Measurements from ENCODE around the gene KPNB1.

Gene KPNB1

DNA sequence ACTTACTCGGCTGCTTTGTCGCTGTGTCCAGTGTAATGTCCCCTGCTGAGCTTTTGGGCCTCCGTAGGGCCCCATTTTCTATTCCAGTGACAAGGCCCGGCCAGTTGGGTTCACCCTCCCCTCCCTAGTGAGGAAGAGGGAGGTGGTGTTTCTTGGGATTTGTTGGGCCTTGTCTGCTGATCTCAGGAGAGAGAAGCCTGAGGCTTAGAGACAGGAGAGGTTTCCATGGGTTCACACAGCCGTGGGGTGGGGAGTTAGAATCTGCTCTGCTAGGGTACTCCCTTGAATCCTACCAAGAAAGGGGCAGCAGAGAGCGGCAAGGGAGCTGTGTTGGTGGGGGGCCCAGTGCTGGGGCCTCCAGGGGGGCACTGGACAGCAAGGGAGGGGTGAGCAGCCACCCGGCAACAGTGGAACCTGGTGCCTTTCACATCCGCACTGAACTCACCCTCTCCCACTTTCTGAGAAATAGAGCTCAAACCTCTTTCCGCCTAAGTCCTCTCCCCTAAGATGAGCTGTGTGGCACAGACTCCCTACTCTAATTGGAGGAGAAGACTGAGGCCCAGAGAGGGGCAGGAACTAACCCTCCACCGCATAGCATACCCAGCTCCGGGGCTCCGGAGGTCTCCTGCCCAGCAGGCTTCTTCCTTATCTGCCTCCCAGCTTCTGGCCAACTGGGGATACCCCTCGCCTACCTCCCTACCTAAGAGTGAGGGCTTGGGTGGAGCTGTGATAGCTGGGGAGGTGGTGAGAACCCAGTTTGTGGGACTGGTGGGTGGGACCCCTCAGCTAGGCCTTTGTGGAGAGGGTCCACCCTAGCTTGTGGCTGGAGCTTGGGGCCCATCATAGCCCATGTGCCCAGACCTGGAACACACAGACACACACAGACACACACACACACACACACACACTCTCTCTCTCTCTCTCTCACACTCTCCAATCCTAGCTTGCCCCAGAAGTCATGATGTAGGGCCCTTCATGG is 51.0 kb downstream of the KPNB1 start:
- TF ChIP-seq POLR2AphosphoS5 (IDR thresholded peaks at IDR 0.05; ENCODE audit: low read depth) (no peak), SPI1 (IDR thresholded peaks at IDR 0.05; ENCODE audit: borderline replicate concordance, low read depth) (no peak), GABPA (IDR thresholded peaks at IDR 0.05; ENCODE audit: low read depth) (no peak), REST (IDR thresholded peaks at IDR 0.05; ENCODE audit: insufficient replicate concordance, low read depth) (no peak)
- TF ChIP-seq, protein P1, sequence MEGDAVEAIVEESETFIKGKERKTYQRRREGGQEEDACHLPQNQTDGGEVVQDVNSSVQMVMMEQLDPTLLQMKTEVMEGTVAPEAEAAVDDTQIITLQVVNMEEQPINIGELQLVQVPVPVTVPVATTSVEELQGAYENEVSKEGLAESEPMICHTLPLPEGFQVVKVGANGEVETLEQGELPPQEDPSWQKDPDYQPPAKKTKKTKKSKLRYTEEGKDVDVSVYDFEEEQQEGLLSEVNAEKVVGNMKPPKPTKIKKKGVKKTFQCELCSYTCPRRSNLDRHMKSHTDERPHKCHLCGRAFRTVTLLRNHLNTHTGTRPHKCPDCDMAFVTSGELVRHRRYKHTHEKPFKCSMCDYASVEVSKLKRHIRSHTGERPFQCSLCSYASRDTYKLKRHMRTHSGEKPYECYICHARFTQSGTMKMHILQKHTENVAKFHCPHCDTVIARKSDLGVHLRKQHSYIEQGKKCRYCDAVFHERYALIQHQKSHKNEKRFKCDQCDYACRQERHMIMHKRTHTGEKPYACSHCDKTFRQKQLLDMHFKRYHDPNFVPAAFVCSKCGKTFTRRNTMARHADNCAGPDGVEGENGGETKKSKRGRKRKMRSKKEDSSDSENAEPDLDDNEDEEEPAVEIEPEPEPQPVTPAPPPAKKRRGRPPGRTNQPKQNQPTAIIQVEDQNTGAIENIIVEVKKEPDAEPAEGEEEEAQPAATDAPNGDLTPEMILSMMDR (IDR thresholded peaks at IDR 0.05; ENCODE audit: insufficient read depth, low read length), result no peak
- H3K27me3 ChIP-seq (ENCODE audit: insufficient read depth, poor library complexity, severe bottlenecking), result no peaks in the 10 kb centered on the region
- DNase-seq (ENCODE audit: low read depth in 1 of 2, low spot score in 1 of 2), result no peak
- no peak overlapping the region for H3K27ac ChIP-seq (replicated peaks)
- H3K4me3 ChIP-seq (replicated peaks; ENCODE audit: insufficient read depth, low read length), result no peak overlapping the region

- no peak overlapping the region for H3K4me3 ChIP-seq (replicated peaks; ENCODE audit: insufficient read depth, low read length)
- H3K27me3 ChIP-seq (ENCODE audit: insufficient read depth, poor library complexity, severe bottlenecking), result no peaks in the 10 kb centered on the region
- no peak overlapping the region for H3K27ac ChIP-seq (replicated peaks)
- TF ChIP-seq GABPA (IDR thresholded peaks at IDR 0.05; ENCODE audit: low read depth), result no peak
- TF ChIP-seq POLR2AphosphoS5 (IDR thresholded peaks at IDR 0.05; ENCODE audit: low read depth), result no peak
- no peak for TF ChIP-seq SPI1 (IDR thresholded peaks at IDR 0.05; ENCODE audit: borderline replicate concordance, low read depth)
- no peak for TF ChIP-seq REST (IDR thresholded peaks at IDR 0.05; ENCODE audit: insufficient replicate concordance, low read depth)
- TF ChIP-seq, protein P1 (IDR thresholded peaks at IDR 0.05; ENCODE audit: insufficient read depth, low read length), result no peak
- DNase-seq (ENCODE audit: low read depth in 1 of 2, low spot score in 1 of 2), result no peak
Observed at GRCh38 chr17:47701608-47702007, 51.9 kb downstream of the KPNB1 start.

DNA sequence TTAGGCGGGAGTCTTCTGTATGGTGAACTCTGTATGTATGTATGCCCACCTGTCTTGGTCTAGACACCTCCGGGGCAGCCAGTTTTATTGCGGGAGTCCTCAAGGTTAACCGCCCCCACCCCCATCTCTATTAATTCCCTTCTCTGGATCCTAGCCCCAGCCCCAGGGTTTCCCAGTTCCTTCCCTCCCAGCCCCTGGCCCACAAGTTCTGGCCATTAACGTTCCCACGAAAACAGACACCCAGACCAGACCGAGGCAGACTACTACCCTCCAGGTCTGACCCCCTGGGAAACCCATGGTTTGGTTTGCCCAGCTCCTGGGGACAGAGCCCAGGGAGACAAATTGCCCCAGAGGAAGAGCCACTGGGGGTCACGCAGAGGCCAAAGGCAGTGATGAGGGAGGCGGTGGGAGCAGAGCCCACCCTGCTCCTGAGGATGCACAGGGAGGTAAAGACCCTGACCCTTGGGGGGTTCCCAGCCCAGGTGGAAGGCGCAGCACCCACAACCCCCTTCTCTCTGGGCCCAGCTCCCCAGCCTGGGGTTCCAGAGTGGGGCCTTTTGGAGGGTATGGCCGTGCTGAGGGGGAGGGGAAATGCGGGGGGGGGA is 52.8 kb downstream of the KPNB1 start:
- Histone ChIP-seq H3K4me3 (replicated peaks; ENCODE audit: insufficient read depth, low read length) (no peak overlapping the region), H3K27me3 (ENCODE audit: insufficient read depth, poor library complexity, severe bottlenecking) (no peaks in the 10 kb centered on the region), H3K27ac (replicated peaks) (no peak overlapping the region)
- DNase-seq (ENCODE audit: low read depth in 1 of 2, low spot score in 1 of 2), result no peak
- TF ChIP-seq, protein P1 (IDR thresholded peaks at IDR 0.05; ENCODE audit: insufficient read depth, low read length), result no peak
- TF ChIP-seq REST (IDR thresholded peaks at IDR 0.05; ENCODE audit: insufficient replicate concordance, low read depth) (no peak), GABPA (IDR thresholded peaks at IDR 0.05; ENCODE audit: low read depth) (no peak), POLR2AphosphoS5 (IDR thresholded peaks at IDR 0.05; ENCODE audit: low read depth) (no peak), SPI1 (IDR thresholded peaks at IDR 0.05; ENCODE audit: borderline replicate concordance, low read depth) (no peak)
